Activated CD4-positive, alpha-beta T cell treated with anti-CD3 and anti-CD28 coated beads, Interleukin-2, amount 50 U/mL, for 1 hour (primary cell): ENCODE measurements around the gene SYTL1.

Source experiments
- DNase-seq: peaks from one replicate; pipeline ENCODE4 v3.0.0-alpha.2; 2020

The SYTL1 gene

DNA sequence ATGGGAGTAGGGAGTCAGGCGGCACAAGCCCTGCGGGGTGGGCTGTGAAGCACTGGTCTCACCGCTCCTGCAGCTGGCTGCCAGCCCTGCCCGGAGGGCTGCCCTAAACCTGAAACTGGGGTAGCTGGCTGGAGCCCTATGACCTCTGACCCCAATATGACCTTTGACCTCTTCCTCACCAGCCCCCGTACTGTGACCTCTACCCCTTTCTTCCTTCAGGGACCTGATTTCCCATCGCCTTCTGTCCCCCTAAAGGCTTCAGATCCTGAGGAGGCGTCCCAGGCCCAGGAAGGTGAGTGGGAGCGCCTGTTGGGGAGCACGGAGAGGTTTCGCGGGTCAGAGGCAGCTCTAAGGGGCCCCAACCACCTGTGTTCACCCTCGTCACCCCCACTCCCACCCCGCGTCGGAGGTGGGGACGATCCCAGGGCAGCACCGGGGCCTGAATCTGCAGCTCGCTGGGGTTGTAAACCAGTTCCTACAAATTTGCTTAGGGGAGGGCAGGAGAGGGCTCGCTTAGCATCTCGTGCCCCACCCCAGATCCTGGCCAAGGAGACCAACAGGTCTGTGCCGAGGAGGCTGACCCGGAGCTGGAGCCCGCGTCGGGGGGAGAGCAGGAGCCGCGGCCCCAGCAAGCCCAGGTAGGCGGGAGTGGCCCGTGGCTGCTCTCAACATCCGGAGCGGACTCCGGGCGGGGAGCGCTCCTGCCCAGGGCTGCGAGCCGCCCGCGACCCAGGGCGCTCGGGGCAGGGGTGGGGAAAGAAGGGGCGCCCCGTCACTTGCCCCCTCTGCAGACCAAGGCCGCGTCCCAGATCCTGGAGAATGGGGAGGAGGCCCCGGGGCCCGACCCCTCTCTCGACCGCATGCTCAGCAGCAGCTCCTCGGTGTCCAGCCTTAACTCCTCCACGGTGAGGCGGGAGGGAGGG is 7.3 kb downstream of the SYTL1 start:
- peak; percentile 36 for DNase-seq

DNA sequence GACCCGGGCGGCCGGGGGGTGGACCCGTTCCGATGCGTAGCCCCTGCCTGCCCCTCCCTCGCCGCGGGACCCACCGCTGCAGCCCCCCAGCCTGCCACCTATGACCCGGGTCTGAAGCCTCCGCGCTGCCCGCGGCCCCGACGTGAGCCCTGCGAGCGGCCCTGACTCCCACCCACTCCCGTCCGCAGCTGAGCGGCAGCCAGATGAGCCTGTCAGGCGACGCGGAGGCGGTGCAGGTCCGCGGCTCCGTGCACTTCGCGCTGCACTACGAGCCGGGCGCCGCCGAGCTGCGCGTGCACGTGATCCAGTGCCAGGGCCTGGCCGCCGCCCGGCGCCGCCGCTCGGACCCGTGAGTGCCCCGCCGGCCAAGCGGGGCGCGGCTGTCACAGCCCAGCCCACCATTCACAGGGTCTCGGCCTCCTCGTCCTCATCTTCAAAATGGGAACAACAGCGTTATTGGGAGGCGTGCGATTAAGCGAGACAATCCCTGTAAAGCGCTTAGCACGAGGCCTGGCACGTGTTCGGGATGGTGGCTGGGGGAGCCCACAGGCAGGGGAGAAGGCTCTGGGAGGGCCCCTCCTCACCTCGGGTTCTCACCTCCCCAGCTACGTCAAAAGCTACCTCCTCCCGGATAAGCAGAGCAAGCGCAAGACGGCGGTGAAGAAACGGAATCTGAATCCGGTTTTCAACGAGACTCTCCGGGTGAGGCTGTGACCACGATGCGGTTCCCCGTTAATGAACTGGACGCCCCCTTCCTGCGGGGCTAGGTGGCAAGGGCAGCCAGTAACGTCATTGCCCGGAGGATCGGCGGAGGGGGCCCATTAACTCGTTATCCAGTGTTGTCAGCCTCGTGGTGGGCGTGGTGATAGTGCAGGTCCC is 8.2 kb downstream of the SYTL1 start:
- no peak for DNase-seq

DNA sequence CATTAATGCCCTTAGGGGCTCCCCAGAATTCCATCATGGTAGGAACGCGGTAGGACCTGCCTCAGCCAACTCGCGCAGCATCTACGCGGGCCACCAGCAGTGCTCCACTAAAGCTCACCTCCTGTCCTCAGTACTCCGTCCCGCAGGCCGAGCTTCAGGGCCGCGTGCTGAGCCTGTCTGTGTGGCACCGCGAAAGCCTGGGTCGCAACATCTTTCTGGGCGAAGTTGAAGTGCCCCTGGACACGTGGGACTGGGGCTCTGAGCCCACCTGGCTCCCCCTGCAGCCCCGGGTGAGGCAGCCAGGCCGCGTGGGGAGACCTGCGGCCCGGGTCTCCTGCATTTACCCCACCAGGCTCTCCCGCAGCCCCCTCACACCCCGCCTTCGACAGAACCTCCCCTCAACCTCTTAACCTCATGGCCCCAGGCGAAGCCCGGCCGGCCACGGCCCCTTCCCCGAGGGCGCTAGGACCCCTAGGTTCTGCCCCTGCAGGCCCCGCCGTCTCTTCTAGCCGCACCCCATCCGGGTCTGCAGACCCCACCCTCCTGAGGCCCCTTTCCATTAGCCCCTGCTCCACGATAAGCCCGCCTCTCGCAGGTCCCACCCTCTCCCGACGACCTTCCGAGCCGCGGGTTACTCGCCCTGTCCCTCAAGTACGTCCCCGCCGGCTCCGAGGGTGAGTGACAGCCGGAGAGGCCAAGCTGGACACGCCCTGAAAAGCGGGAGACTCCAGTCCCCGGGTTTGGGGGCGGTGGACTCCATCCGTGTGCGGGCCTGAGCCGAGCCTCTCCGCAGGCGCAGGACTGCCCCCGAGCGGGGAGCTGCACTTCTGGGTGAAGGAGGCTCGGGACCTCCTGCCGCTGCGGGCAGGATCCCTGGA is 9.1 kb downstream of the SYTL1 start:
- no peak for DNase-seq

DNA sequence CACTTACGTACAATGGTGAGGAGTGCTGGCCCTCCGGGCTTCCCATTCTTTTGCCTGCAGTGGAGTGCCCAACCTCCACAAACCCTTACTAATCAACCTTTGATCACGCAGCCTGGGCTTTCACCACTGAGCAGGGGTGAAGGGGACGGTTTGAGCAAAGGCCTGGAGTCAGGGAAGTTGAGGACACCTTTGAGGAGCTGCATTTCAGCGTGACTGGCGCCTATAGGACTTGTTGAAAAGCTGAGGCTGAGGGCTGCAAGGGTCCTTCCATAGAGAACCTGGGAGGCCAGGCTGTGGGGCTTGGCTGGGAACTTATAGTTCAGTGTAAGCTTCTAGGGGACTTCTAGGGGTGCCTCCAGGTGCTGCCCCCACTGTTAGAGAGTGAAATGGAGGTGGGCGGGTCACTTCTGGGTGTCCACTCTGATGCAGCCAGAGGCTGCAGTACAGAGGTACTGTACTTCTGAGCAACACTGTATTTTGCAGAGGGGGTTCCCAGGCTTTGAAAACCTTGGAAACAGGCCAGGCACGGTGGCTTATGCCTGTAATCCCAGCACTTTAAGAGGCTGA is 9.8 kb downstream of the SYTL1 start:
- no peak for DNase-seq

DNA sequence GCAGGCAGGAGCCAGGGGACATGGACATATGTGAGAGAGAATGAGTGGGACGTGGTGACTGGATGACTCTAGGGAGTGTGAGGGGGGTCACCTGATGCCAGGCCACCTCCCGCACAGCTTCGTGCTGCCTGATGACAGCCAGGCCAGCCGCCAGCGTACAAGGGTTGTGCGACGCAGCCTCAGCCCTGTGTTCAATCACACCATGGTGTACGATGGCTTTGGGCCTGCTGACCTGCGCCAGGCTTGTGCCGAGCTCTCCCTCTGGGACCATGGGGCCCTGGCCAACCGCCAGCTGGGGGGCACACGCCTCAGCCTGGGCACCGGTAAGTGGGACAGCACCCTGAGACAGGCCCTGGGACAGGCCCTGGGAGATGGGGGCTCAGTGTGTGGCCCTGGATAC is 11.3 kb downstream of the SYTL1 start:
- no peak for DNase-seq

DNA sequence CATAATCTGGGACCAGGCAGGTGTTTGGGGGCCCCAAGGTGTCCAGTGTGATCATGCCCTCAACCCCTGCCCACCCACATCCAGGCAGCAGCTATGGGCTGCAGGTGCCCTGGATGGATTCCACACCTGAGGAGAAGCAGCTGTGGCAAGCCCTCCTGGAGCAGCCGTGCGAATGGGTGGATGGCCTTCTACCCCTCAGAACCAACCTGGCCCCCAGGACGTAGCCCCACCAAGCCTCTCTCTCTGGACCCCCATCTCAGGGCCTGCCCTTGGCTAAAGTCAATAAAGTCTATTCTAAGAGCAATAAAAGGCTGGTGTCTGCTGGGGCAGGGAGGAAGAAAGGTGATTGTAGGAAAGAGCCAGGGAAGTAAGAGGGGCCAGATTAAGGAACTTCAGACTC is 11.8 kb downstream of the SYTL1 start:
- no peak for DNase-seq

DNA sequence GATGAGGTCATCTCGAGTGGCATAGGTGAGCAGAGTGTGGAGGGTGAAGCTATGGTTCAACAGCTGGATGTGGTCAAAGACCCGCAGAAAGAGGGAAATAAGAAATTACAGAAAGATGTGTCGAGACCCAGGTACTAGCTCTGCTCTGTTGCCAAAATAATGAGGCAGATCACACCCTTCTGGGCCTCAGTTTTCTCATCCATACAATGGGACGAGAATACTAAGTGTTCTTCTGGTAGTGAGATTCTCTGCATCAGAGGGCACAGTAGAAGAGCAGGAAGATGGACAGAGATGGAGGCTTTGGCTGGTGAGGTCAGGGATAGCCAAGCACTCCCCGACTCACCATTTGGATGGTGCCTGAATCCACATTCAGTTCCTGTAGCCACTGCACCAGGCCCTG is 13.9 kb downstream of the SYTL1 start:
- no peak for DNase-seq

DNA sequence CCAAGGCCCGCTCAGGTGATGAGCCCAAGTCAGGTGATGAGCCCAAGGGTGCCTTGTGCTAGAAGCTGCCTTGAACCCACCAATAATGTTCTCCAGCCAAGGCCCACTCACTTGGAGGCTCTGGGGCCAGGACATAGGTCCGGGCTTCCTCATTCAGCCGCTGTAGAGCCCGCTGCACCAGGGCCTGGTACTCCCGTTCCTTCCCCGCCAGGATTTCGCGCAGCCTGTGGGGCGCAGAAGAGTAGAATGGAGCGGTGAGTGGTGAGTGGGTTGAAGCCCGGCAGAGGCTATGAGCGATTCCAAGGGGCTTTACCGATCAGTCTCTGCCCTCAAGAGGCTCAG is 14.4 kb downstream of the SYTL1 start:
- DNase-seq, result no peak

DNA sequence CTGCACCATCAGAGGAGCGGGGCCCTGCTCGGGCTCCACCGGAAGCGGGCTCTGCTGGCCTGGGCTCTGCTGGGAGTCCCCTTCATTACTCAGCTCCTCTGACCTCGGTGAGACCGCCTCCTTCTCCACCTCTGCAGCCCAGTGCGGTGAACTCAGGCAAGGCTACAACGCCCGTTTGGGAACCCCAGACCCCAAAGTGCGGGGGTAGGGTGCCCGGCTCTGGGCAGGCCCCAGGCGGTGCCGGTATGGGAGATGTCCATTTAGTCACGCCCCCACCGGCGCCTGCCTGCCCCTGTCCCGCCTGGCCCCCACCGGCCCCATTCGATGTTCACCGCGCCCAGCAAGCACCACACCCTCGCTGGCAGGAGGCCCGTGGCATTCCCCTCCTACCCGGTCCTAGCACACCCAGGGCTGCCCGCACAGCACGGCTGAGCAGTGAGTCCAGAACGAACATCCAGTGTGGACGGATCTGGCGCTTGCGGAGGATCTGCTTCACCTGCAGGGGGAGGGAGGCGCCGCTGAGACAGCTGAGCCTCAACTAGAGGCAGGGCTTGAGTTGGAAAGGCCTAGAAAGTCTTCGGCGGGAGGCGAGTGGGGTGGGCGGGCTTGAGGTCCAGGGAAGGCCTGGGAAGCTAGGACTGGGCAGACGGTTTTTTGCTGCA is 14.9 kb downstream of the SYTL1 start:
- peak; percentile 33 for DNase-seq

DNA sequence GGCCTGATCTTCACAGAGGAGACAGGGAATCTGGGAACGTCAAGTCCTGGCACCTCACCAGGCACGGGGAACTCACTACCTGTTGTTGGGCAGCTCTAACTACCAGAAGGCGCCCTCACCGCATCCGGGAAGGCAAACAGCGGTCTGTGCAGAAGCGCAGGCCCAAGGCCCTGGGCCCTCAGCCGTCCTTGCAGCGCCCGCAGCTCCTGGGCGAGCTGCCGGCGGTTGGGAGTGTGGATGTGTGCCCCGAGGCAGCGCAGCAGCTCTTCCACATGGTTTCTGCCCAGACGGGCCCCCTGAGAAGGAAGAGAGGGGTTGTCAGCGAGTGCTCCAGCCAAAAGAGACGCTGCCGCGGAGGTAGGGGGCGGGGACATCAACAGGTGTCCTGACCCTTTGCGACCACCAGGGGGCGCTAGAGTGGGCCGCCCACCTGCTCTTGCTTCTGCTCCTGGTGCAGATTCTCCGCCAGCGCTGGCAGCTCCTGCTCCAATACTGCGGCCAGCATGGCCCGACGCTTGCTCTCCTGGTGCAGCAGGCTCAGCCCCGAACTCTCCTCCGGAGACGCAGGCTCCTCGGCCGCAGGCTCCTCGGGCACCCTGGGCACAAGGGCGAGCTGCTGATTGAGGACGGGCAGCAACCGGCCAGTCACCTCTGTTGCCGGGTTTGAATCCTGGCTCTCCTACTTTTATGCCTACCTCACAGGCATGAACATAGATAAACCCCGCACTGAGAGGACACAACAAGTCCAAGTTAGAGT is 15.6 kb downstream of the SYTL1 start:
- peak; percentile 81 for DNase-seq

DNA sequence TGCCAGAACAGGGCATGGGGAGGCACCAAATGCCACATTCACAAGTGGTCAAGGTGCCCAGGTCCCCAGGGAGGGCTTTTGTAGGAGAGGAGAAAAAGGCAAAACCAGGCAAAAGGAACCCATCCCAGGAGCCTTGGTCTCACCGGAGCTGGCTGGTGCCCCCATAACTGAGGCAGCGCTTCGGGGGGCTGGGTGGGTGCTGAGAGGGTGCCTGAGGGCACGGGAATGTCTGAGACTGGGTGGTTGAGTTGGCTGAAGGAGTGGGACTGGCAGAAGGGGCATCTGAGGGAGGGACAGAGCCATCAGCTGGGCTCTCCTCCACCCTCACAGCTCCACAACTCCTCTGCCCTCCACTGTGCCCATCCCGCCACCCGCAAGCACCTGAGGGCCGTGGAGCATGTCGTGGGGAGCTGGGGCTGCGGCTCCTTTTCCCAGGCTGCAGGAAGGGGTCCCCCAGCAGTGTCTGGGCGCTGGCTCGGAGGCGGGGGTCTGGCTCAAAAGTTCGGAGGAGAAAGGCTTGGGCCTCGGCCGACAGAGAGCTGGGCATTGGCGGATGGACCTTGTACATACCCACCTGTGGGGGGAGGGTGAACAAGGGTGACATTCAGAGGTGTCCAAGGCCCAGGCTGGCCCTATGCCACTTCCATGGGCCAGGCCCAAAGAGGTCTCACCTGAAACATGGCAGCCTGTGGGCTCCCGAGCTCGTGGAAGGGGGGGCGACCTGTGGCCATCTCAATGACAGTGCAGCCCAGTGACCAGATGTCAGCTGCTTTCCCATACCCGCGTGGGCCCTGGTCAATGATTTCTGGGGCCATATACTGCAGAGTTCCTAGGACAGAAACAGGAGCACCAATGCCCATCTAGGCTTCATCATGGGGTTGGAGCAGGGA is 16.5 kb downstream of the SYTL1 start:
- DNase-seq, result no peak

DNA sequence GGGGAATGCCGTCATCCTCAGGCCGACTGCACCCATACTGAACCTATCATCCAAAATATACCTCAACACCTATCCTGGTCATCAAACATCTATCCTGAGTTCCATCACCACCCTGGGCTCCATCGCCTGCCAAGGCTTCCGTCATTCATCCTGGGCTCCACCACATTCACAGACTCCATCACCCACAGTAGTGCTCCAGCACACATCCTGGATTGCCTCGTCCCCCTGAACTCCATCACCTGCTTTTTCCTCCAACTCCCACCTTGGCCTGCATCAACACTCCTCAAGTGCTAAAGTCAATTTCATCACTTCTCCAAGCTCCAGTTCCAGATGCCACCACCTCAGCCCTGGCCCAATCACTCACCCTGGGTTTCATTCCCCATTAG is 17.1 kb downstream of the SYTL1 start:
- no peak for DNase-seq

DNA sequence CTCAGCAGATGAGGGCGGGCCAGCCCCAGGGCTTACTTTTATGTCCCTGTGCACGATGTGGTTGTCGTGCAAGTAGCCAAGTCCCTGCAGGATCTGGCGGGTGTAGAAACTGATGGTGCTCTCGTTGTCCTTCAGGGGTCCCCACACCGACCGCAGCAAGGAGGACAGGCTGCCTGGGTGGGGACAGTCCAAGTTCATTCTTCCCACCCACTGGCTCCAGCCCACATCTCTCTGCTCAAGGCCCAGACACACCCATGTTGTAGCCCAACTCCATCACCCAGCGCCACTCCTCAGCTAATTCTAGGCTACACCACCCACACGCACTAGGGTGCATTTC is 18.0 kb downstream of the SYTL1 start:
- DNase-seq, result no peak

DNA sequence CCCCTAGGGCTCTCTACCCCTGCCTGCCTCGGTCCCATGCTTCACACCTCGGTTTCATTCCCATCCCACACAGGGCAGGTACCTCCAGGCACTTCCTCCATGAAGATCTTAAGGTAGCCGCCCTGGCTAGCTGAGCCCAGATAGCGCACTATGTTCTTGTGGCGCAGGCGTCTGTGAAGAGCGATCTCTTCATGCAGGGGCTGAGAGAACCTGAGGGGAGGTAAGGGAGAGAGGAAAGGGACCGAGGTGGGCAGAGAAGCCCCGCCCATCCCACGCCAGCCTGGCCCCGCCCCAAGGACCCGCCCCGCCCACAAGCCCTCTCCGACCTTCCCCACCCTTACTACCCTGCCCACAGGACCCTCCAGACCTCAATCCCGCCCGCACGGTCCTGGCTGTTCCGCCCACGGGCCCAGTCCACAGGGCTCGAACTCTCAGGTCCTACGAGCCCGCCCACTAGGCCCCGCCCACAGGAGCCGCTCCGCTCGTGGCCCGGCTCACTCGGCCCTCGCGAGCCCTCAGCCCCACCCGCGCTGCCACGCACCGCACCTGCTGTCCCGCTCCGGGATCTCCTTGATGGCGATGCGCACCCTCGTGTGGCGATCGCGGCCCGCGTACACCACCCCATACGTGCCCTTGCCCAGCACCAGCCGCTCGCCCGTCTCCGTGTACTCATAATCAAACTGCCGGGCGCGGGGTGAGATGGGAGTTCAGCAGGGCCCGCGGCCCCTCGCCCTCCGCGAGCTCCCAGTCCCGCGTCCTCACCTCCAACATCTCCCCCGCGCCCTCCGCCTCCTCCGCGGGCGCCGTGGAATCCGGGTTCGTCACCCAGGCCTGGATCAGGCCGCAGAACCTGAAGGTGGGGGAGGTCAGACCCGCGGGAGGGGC is 18.6 kb downstream of the SYTL1 start:
- peak; percentile 48 for DNase-seq

DNA sequence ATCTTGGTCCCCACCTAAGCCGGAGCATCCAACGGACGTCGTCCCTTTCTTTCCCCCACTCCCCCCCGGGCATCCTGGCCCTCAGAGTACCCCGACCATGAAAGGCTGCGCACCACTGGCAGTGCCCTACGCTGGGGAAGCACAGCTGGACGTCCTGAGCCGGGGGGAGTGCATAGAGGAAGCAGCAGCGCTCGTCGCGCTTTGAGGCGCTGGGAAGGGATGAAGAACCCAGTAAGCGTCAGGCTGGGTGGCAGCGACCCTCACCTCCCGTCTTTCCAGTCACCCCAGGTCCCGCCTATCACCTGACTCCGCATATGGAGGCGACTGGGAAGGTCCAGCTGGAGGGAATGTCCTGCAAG is 19.2 kb downstream of the SYTL1 start:
- no peak for DNase-seq

DNA sequence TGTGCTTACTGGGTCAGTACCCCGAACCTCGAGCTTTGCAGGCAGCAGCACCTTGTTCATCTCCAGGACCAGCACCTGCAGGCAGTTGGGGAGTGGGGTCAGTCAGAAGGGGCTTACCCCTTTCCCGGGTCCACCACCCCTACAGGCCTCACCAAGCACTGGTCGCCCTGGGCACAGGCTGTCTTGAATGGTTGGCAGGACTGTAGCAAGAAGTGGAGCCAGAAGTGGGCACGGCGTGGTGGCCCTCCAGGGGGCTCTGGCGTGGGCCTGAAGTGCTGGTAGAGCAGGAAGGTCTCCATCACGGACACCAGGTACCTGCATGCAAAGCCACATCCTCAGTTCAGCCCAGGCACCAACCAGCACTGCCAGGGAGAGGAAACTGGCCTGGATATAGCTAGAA is 19.7 kb downstream of the SYTL1 start:
- no peak for DNase-seq

DNA sequence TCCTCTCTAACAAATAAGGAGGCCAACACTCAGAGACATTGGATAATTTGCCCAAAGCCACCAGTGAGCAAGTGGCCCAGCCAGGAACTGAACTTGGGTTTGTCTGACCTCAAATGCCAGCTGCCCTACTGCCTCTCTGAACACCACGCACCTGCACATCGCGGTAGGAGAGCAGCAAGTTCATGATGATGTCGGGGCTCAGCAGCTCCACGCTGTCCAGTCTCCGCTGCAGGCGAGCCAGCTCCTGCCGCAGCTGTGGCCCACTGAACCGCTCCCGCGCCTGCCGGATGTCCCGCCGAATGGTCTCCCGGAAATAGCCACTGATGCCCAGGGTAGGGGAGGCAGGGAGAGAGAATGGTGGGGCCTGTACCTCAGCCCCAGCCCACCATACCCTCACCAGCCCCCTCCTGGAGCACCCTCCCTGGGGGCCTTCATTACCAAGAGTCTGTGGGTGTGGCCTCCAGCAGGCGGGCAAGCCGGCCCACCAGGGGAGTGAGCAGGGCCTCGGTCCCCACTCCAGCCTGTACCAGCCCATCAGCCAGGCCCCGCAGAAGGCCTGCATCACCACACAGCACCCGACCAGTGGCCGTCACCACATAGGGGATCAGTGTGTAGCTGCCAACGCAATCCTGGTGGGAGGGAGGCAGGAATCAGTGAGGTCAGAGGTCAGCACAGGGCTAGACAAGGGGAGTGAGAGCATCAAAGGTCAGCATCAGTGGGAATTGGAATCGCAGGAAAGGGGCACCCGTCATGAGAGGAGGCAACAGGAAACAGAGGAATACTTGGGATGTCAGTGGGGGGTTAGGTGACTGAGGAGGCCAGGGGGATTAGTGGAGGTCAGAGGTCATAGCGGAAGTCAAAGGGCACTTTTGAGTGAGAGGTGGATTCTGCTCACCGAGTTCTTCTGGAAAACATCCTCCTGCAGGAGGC is 22.2 kb downstream of the SYTL1 start:
- DNase-seq, result no peak

DNA sequence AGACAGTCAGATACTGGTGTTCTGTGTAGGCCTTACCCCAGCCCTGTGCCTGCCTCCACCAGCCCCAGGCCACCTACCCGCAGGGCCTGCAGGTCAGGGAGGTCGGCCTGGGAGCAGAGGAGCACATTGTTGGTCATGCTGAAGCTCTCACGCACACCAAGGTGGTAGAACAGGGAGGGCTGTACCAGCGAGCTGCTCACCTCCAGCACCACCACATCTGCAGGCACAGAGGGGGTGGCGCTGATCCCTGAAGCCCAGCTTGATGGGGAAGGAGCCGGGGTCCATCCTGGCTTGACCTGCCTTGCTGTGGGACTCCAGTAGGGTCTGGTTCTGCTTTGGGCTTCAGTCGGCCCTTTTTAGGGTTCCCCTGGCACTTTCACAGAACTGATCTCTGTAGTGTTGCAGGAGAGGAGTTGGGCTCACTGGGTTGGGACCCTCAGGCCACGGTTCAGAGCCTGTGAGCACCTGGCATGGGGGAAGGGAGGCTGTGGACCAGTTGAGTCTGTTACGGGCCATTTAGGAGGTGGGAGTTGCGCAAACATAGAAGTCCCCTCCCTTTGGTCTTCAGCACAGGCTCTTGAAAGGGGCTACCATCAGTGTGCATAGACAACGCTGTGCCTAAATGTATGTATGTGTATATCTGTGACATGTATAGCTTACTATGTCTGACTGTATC is 23.0 kb downstream of the SYTL1 start:
- no peak for DNase-seq
